Neural cell (in vitro differentiated cells): Measurements from ENCODE around the gene INO80.

Experiments used
- CTCF ChIP-seq: fragments of 450-650 bp; IDR thresholded peaks from 2 replicates; pipeline ENCODE4 v1.5.1; 2014; ENCODE audit warnings: antibody characterized with exemption, mild to moderate bottlenecking, moderate library complexity; ENCODE audit not compliant: poor library complexity, severe bottlenecking
- EP300 ChIP-seq: fragments of 450-650 bp; conservative IDR thresholded peaks from 2 replicates; pipeline ENCODE4 v1.6.1; 2014; ENCODE audit warnings: antibody characterized with exemption, mild to moderate bottlenecking, moderate library complexity; ENCODE audit not compliant: poor library complexity, severe bottlenecking
- EZH2 ChIP-seq: fragments of 200-600, 300-800 bp; shearing (Covaris generic), sonication (generic); IDR thresholded peaks from 2 replicates; pipeline ENCODE4 v1.6.1; 2014; ENCODE audit warnings: antibody characterized with exemption, low read length, borderline replicate concordance, mild to moderate bottlenecking; ENCODE audit not compliant: insufficient read depth, poor library complexity, severe bottlenecking
- POLR2AphosphoS5 ChIP-seq: IDR thresholded peaks from 2 replicates; pipeline ENCODE4 v1.6.1; 2012
- RAD21 ChIP-seq: fragments of 450-650 bp; conservative IDR thresholded peaks from 2 replicates; pipeline ENCODE4 v1.6.1; 2014; ENCODE audit warnings: antibody characterized with exemption, mild to moderate bottlenecking, moderate library complexity

- no peak for TF ChIP-seq CTCF
- no peak for TF ChIP-seq RAD21
- no peak for TF ChIP-seq EZH2
- TF ChIP-seq EP300, result no peak
- TF ChIP-seq POLR2AphosphoS5, result no peak
These were observed 98.9 kb downstream of the INO80 start for GRCh38 chr15:41017066-41017735.
